Tongue (tissue), 2 donors: ENCODE results near the gene NPB. TPM values are rescaled to one million over a fixed set of nuclear protein-coding genes. Genes with fewer than 3 reads are reported as not detected.
A peak's percentile ranks its signal among the peaks of the same experiment; 100 is the strongest.

ENCODE experiments used
- DNase-seq: peaks from one replicate; pipeline ENCODE4 v3.0.0-alpha.2; 2015
- total RNA-seq: library from RNA; depleted of rRNA; stranded (reverse); fragments of >200 nt; gene quantifications from one replicate; pipeline ENCODE4 v1.2.3, GENCODE V29; 2014

Gene NPB
- total RNA-seq, 1 donor from 2014 or later, result 1.0 TPM

DNA sequence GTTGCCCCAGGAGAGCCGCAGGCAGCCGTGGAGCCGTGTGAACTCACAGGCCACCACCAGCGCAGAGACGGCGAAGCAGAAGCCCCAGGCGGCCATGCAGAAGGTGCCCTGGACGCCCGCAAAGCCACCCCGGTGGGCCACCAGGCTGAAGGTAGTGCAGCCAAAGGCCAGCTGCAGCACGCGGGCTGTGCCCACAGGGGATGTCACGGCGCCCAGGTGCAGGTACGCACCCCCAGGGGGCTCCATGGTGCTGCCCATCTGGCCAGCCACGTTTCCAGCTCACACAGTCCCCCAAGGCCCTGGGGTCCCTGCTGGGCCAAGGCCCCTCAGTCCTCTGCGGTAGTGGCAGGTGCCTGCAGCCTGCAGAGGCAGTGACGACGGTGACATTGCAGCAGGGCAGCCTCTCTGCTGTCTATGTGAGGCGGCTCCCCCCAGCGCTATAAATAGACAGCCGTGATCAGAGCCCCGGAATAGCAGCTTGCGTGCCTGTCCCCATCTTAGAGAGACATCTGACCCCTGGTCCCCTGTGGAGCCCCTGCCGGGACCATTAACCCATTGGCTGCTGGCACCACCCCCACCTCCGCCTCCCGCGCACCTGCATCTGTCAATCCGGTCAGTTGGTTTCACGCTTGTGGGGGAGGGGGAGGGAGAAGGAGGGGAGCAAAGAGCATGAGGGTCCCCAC is 39.6 kb downstream of the NPB start:
- peak; percentile 89 for DNase-seq

DNA sequence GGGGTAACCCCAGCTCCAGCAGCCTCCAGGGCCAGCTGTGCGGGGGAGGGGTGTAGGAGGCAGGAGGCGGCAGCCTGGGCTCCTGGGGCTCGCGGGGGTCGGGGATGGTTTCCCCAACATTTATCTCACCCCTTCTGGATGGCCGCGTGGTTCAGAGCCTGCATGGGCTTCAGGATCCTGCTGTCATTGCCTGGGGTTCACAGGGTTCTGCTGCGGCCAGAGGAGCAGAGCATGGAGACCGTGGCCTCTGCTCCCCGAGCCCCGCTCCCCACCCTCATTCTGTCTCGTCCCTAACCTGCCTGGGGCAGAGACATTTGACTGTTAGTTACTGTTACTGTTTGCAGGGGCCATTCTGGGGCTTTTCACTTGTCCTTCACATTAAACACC is 40.1 kb downstream of the NPB start:
- DNase-seq, result no peak

DNA sequence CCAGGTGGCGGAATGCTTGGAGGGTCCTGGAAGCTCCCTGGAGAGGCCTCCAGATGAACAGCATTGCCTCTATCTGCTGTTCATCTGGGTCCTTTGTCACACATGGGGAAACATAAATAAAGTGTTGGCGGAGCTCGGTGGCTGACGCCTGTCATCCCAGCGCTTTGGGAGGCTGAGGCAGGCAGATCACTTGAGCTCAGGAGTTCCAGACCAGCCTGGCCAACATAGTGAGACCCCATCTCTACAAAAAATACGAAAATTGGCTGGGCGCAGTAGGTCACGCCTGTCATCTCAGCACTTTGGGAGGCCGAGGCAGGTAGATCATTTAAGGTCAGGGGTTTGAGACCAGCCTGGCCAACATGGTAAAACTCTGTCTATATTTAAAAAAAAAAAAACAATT is 42.8 kb downstream of the NPB start:
- DNase-seq, result no peak

DNA sequence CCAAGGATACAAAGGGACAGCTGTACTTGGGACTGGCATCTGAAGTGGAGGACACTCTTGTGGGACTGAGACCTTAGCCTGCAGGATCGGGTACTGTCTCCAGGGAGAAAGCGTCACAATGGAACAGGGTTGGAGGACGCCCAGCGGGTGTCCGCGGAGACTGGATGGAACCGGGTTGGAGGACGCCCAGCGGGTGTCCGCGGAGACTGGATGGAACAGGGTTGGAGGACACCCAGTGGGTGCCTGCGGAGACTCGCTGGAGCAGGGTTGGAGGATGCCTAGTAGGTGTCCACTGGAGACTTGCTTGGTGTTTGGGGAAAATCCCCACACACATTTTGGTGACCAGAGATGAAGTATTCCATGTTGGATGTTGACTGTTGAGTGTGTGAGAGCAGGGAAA is 45.2 kb downstream of the NPB start, which contains the start of gene MYADML2:
Gene MYADML2 (minus strand): TSS at position 45 of the 400 bp plus-strand sequence. CDS start 5,492 bp downstream, outside the sequence.
- DNase-seq, result no peak

DNA sequence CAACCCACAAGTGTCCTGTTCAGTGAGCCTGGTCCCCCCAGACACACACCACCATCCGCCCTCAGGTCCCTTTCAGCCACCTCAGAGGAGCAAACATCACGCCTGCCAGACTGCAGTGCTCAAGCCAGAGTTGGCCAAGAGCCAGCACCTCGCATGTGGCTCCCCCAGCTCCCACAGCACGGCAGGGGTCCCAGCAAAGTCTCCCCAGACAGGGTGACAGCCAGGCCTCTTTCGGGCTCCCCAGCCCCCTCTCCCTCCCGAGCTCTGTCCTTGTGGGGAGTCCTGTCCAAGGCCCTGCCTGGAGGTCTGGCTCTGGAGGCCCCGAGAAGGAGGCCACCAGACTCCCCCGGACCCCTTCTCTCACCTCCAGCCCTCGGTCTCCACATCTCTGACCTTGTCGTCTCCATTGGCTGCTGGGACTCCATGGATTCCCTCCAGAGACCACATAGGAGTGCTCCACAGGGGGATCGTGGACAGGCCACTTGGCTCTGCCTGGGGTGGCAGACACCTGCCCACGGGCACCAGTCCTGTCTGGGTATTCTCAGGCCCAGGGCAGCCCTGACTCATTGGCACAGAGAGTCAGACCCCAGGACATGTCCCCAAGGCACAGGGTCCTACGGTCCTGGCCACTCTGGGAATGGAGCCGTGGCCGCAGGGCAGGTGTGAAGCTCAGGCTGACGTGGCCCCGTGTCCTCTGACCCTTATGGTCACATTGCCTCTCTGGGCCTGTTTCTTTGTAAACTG is 46.8 kb downstream of the NPB start:
- DNase-seq, result no peak

DNA sequence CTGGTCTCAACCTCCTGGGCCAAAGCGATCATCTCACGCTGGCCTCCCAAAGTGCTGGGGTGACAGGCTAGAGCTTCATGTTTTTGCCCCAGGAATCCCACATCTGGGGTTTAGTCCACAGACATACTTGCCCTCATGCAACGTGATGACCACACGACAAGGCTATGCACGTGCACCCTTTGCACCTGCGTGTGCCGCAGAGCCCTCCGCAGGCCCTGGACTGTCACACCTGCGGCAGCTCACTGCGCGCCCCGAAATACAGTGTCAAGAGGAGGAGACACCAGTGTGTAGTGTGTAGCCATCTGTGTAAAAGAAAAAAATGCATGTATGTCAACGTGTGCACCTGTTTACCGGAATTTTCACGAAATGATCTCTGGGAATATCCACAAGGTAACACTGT is 48.5 kb downstream of the NPB start:
- no peak for DNase-seq

DNA sequence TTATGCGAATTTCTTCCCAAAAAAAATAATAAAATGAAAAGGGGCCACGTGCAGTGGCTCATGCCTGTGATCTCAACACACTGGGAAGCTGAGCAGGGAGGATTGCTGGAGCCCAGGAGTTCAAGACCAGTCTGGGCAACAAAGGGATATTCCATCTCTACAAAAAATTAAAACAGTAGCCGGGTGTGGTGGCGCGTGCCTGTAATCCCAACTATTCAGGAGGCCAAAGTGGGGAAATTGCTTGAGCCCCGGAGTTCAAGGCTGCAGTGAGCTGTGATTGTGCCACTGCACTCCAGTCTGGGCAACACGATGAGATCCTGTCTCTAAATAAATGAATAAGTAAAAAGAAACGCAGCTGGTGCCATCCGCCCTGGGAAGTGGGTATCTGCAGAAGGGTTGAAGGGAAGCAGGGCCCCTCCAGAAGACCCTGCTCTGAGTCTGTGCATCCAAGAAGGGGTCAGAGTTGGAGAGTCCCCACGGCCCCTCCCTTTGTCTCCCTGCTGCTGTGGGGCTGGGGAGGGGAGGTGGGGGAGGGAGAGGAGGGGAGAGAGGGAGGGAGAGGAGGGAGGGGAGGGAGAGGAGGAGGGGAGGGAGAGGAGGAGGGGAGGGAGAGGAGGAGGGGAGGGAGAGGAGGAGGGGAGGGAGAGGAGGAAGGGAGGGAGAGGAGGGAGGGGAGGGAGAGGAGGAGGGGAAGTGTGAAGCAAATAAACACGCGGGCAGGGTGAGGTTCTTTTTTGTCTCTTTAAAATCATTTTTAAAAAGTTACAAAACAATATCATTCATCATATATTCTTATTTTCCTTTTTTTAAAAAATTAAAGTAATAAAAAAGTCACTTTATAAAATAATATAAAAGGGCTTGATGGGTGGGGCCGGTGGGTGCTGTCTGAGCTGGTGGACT is 50.0 kb downstream of the NPB start:
- no peak for DNase-seq

Other genes starting within 250 kb of the NPB start
- gene PDE6G, start 245.7 kb upstream of the NPB start, total RNA-seq, result not detected
- 6.3 TPM for gene OXLD1, start 235.6 kb upstream of the NPB start, total RNA-seq
- gene CCDC137, start 235.5 kb upstream of the NPB start, total RNA-seq, result 5.6 TPM
- 32.1 TPM for gene ARL16, start 218.4 kb upstream of the NPB start, total RNA-seq
- 31.7 TPM for gene HGS, start 218.2 kb upstream of the NPB start, total RNA-seq
- gene MRPL12, start 198.9 kb upstream of the NPB start, total RNA-seq, result 12.2 TPM
- 10.6 TPM for gene SLC25A10, start 190.0 kb upstream of the NPB start, total RNA-seq
- not detected for gene GCGR, start 98.1 kb upstream of the NPB start, total RNA-seq
- 111 TPM for gene MCRIP1, start 68.9 kb upstream of the NPB start, total RNA-seq
- gene PPP1R27, start 67.2 kb upstream of the NPB start, total RNA-seq, result 11.9 TPM
- 389 TPM for gene P4HB, start 41.7 kb upstream of the NPB start, total RNA-seq
- gene ARHGDIA, start 30.9 kb upstream of the NPB start, total RNA-seq, result 78.2 TPM
- 80.6 TPM for gene ALYREF, start 10.7 kb upstream of the NPB start, total RNA-seq
- 144 TPM for gene ANAPC11, start 10.5 kb upstream of the NPB start, total RNA-seq
- gene PCYT2, start 9.2 kb downstream of the NPB start, total RNA-seq, result 10.5 TPM
- 9.1 TPM for gene SIRT7, start 15.9 kb downstream of the NPB start, total RNA-seq
- gene MAFG, start 25.5 kb downstream of the NPB start, total RNA-seq, result 15.3 TPM
- 60.1 TPM for gene PYCR1, start 35.1 kb downstream of the NPB start, total RNA-seq
- 51.9 TPM for gene MYADML2, start 45.0 kb downstream of the NPB start, total RNA-seq
- gene NOTUM, start 58.9 kb downstream of the NPB start, total RNA-seq, result 1.9 TPM
- gene ASPSCR1, start 75.4 kb downstream of the NPB start, total RNA-seq, result 21.7 TPM
- 31.2 TPM for gene CENPX, start 120.6 kb downstream of the NPB start, total RNA-seq
- 8.5 TPM for gene LRRC45, start 121.1 kb downstream of the NPB start, total RNA-seq
- 7.4 TPM for gene RAC3, start 129.4 kb downstream of the NPB start, total RNA-seq
- 36.7 TPM for gene DCXR, start 135.5 kb downstream of the NPB start, total RNA-seq
- 35.7 TPM for gene RFNG, start 149.6 kb downstream of the NPB start, total RNA-seq
- 70.5 TPM for gene GPS1, start 149.7 kb downstream of the NPB start, total RNA-seq
- 45.1 TPM for gene DUS1L, start 163.6 kb downstream of the NPB start, total RNA-seq
- gene FASN, start 196.0 kb downstream of the NPB start, total RNA-seq, result 33.8 TPM